Measurements from ENCODE around the gene MTUS2. TPM values are rescaled to one million over a fixed set of nuclear protein-coding genes. Genes with fewer than 3 reads are reported as not detected.

MTUS2 gene
- total RNA-seq, 1 donor from 2014 or later = 0.90 TPM

DNA sequence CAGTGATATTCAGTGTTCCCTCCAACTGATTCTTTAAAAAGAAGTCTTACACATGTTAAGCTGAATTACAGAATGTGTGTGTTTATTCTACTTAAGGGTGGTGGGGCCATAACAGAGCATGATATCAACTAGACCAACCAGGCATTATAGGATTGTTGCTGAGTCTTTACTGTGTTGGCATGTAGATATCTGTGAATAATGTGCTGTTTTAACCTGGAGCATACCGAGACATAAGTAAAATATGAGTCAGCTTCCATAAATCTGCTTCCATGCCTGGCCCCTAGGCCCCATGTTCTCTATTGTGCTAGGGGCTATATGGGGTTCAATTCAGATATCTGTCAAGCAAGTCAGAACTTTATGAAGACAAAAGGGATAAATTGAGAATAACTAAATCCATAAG lies 295.7 kb downstream of the MTUS2 start:
- Mint-ChIP-seq H3K27me3 (ENCODE audit: unreplicated experiment) (no peaks in the 10 kb centered on the region), H3K4me1 (ENCODE audit: unreplicated experiment) (no peaks in the 10 kb centered on the region)

DNA sequence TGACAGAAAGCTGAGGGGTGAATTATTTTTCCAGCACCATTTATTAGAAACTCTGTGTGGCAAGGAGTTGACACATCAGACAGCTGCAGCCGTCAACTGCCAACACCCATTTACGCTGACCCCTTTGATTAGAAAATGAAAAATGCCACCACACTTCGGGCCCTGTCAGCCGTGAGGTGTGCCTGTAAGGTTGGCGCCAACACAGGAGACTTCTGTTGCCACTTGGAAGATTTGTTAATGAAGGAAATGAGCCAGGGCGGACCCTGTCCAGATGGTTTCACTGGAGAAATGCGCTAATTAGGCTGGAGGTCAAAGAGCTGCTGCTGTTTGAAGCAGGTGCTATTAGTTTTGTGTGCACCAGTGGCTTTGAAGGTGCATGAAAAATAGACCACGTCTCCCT lies 297.5 kb downstream of the MTUS2 start:
- DNase-seq (ENCODE audit: low spot score) = no peak
- Mint-ChIP-seq H3K9me3 (ENCODE audit: unreplicated experiment) (no peaks in the 10 kb centered on the region), H3K4me1 (ENCODE audit: unreplicated experiment) (no peaks in the 10 kb centered on the region), H3K27me3 (ENCODE audit: unreplicated experiment) (no peaks in the 10 kb centered on the region), H3K27ac (ENCODE audit: unreplicated experiment) (no peak overlapping the region), H3K4me3 (ENCODE audit: unreplicated experiment) (no peak overlapping the region), H3K36me3 (ENCODE audit: low read depth, unreplicated experiment) (no peaks in the 10 kb centered on the region)
- TF ChIP-seq CTCF (IDR thresholded peaks at IDR 0.05; ENCODE audit: unreplicated experiment) = no peak

More for the DNA sequence above, 295.7 kb downstream of the MTUS2 start:
- no peak for DNase-seq (ENCODE audit: low spot score)
- no peak for TF ChIP-seq CTCF (IDR thresholded peaks at IDR 0.05; ENCODE audit: unreplicated experiment)
- Mint-ChIP-seq H3K9me3 (ENCODE audit: unreplicated experiment) (no peaks in the 10 kb centered on the region), H3K27ac (ENCODE audit: unreplicated experiment) (no peak overlapping the region), H3K4me3 (ENCODE audit: unreplicated experiment) (no peak overlapping the region), H3K36me3 (ENCODE audit: low read depth, unreplicated experiment) (no peaks in the 10 kb centered on the region)

- H3K4me1 Mint-ChIP-seq (ENCODE audit: unreplicated experiment) = no peaks in the 10 kb centered on the region
- DNase-seq (ENCODE audit: low spot score) = no peak
- no peaks in the 10 kb centered on the region for H3K9me3 Mint-ChIP-seq (ENCODE audit: unreplicated experiment)
- no peak for TF ChIP-seq CTCF (IDR thresholded peaks at IDR 0.05; ENCODE audit: unreplicated experiment)
- H3K27ac Mint-ChIP-seq (ENCODE audit: unreplicated experiment) = no peak overlapping the region
- no peak overlapping the region for H3K4me3 Mint-ChIP-seq (ENCODE audit: unreplicated experiment)
- no peaks in the 10 kb centered on the region for H3K36me3 Mint-ChIP-seq (ENCODE audit: low read depth, unreplicated experiment)
- H3K27me3 Mint-ChIP-seq (ENCODE audit: unreplicated experiment) = no peaks in the 10 kb centered on the region
Measured at GRCh38 chr13:29118471-29118870, 298.3 kb downstream of the MTUS2 start.

DNA sequence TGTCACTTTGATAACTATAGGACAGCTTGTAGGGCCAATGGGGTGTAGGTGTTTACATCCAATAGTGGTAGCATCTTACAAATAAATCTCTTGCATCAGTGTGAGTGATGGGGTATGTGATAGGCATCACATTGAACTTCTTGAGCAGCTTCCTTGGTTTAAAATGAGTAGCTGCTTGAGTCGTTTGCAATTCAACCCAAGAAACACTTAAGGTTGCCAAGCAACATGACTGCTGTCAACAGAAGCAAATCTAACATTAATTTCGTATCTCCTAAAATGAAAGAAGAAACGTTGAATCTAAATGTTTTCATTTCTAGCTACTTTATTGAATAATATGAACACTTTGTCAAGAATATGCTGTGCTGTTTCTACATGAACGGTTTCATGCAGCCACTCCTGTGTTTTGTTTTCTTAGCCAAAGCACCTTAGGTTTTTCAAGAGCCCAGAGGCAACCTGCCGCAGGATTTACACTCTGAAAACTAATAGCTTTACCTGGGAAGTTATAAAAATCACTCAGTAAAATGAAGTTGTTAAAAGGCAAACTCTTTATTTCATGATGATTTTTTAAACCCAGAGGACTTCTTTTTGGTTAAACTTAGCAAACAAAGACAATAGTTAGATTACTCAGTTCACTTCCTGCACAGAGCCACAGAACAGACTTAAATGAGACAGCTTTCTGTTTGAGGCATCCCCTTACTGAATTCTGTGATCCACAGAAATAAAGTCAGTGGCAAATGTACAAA lies 305.2 kb downstream of the MTUS2 start:
- H3K27me3 Mint-ChIP-seq (ENCODE audit: unreplicated experiment) = peaks cover 2% of the 10 kb centered on the region
- no peaks in the 10 kb centered on the region for H3K4me1 Mint-ChIP-seq (ENCODE audit: unreplicated experiment)
- no peaks in the 10 kb centered on the region for H3K9me3 Mint-ChIP-seq (ENCODE audit: unreplicated experiment)
- H3K4me3 Mint-ChIP-seq (ENCODE audit: unreplicated experiment) = no peak overlapping the region
- no peaks in the 10 kb centered on the region for H3K36me3 Mint-ChIP-seq (ENCODE audit: low read depth, unreplicated experiment)
- no peak overlapping the region for H3K27ac Mint-ChIP-seq (ENCODE audit: unreplicated experiment)
- DNase-seq (ENCODE audit: low spot score) = no peak
- no peak for TF ChIP-seq CTCF (IDR thresholded peaks at IDR 0.05; ENCODE audit: unreplicated experiment)

- H3K27me3 Mint-ChIP-seq (ENCODE audit: unreplicated experiment) = peaks cover 2% of the 10 kb centered on the region
- no peaks in the 10 kb centered on the region for H3K4me1 Mint-ChIP-seq (ENCODE audit: unreplicated experiment)
- H3K36me3 Mint-ChIP-seq (ENCODE audit: low read depth, unreplicated experiment) = no peaks in the 10 kb centered on the region
- no peak overlapping the region for H3K27ac Mint-ChIP-seq (ENCODE audit: unreplicated experiment)
- no peak overlapping the region for H3K4me3 Mint-ChIP-seq (ENCODE audit: unreplicated experiment)
- no peak for TF ChIP-seq CTCF (IDR thresholded peaks at IDR 0.05; ENCODE audit: unreplicated experiment)
- H3K9me3 Mint-ChIP-seq (ENCODE audit: unreplicated experiment) = no peaks in the 10 kb centered on the region
- DNase-seq (ENCODE audit: low spot score) = no peak
Measured at GRCh38 chr13:29125934-29126424, 305.8 kb downstream of the MTUS2 start.
